Measurements from ENCODE around the gene ANG. TPM values are rescaled to one million over a fixed set of nuclear protein-coding genes. Genes with fewer than 3 reads are reported as not detected.

ANG gene
- total RNA-seq, 3 donors from 2014 or later = 25.0 to 50.1 (median 41.0) TPM

GRCh38 chr14:20652996-20653975 lies 35.3 kb upstream of the ANG start:
- Histone ChIP-seq H3K4me1 (ENCODE audit: low read depth) (no peaks in the 10 kb centered on the region), H3K9me3 (no peaks in the 10 kb centered on the region), H3K4me3 (no peak overlapping the region), H3K36me3 (ENCODE audit: low read depth) (no peaks in the 10 kb centered on the region)
- TF ChIP-seq CTCF (IDR thresholded peaks at IDR 0.05) = no peak
- intact Hi-C loops (cut with DNase I, micrococcal nuclease) = no loop called here
- DNase-seq = no peak
- peak; percentile 27 for ATAC-seq

GRCh38 chr14:20655851-20656250 lies 32.7 kb upstream of the ANG start:
- no peaks in the 10 kb centered on the region for H3K36me3 ChIP-seq (ENCODE audit: low read depth)
- ATAC-seq (no peak), DNase-seq (no peak)
- no peaks in the 10 kb centered on the region for H3K4me1 ChIP-seq (ENCODE audit: low read depth)
- H3K9me3 ChIP-seq = no peaks in the 10 kb centered on the region
- TF ChIP-seq CTCF (IDR thresholded peaks at IDR 0.05) = no peak
- intact Hi-C loops (cut with DNase I, micrococcal nuclease) = no loop called here
- no peak overlapping the region for H3K4me3 ChIP-seq

GRCh38 chr14:20656274-20656673 lies 32.3 kb upstream of the ANG start:
- no peak for TF ChIP-seq CTCF (IDR thresholded peaks at IDR 0.05)
- H3K36me3 ChIP-seq (ENCODE audit: low read depth) = no peaks in the 10 kb centered on the region
- ATAC-seq (no peak), DNase-seq (no peak)
- H3K9me3 ChIP-seq = no peaks in the 10 kb centered on the region
- intact Hi-C loops (cut with DNase I, micrococcal nuclease) = no loop called here
- no peak overlapping the region for H3K4me3 ChIP-seq
- no peaks in the 10 kb centered on the region for H3K4me1 ChIP-seq (ENCODE audit: low read depth)

- Histone ChIP-seq H3K4me3 (no peak overlapping the region), H3K4me1 (ENCODE audit: low read depth) (no peaks in the 10 kb centered on the region), H3K36me3 (ENCODE audit: low read depth) (no peaks in the 10 kb centered on the region), H3K9me3 (no peaks in the 10 kb centered on the region)
- no peak for TF ChIP-seq CTCF (IDR thresholded peaks at IDR 0.05)
- intact Hi-C loops (cut with DNase I, micrococcal nuclease) = no loop called here
- DNase-seq (no peak), ATAC-seq (peak; percentile 19)
These were observed 31.1 kb upstream of the ANG start for GRCh38 chr14:20657216-20658211.

GRCh38 chr14:20658246-20658645 lies 30.3 kb upstream of the ANG start:
- no peak overlapping the region for H3K4me3 ChIP-seq
- intact Hi-C loops (cut with DNase I, micrococcal nuclease) = no loop called here
- TF ChIP-seq CTCF (IDR thresholded peaks at IDR 0.05) = no peak
- no peak for DNase-seq
- H3K4me1 ChIP-seq (ENCODE audit: low read depth) = peaks cover 6% of the 10 kb centered on the region
- H3K36me3 ChIP-seq (ENCODE audit: low read depth) = no peaks in the 10 kb centered on the region
- no peaks in the 10 kb centered on the region for H3K9me3 ChIP-seq
- no peak for ATAC-seq
